Testis (tissue), 3 donors: ENCODE measurements around the gene QSOX2. TPM values are rescaled to one million over a fixed set of nuclear protein-coding genes. Genes with fewer than 3 reads are reported as not detected.

Experiments used
- DNase-seq: peaks from one replicate; pipeline ENCODE4 v3.0.0-alpha.2; 2019
- H3K27ac ChIP-seq, 2 donors: fragments of 200-600 bp; sonication (generic); one replicate each; pipeline ENCODE4 v1.5.1; 2019
- H3K27me3 ChIP-seq: fragments of 200-600 bp; sonication (generic); one replicate; pipeline ENCODE4 v1.5.1; 2019
- H3K36me3 ChIP-seq: fragments of 200-600 bp; sonication (generic); one replicate; pipeline ENCODE4 v1.5.1; 2017; ENCODE audit warnings: low read depth; ENCODE audit errors: missing control alignments
- H3K4me1 ChIP-seq: fragments of 200-600 bp; sonication (generic); one replicate; pipeline ENCODE4 v1.5.1; 2019
- H3K4me3 ChIP-seq, 2 donors: fragments of 200-600 bp; sonication (generic); one replicate each; pipeline ENCODE4 v1.5.1; 2017 to 2019
- H3K9me3 ChIP-seq: fragments of 200-600 bp; sonication (generic); one replicate; pipeline ENCODE4 v1.5.1; 2017
- CTCF ChIP-seq, 3 experiments: fragments of 450-650 bp in 2 of 3; fragments of 200-600 bp in 1 of 3; sonication (generic) in 1 of 3; IDR thresholded peaks; one replicate each; pipeline ENCODE4 v1.5.1; 2016 to 2019; ENCODE audit warnings: antibody characterized with exemption in 3 of 3, mild to moderate bottlenecking in 2 of 3, moderate library complexity in 1 of 3
- POLR2A ChIP-seq: fragments of 450-650 bp; IDR thresholded peaks from one replicate; pipeline ENCODE4 v1.6.1; 2017; ENCODE audit warnings: antibody characterized with exemption, mild to moderate bottlenecking, moderate library complexity
- WGBS, 2 donors: methylation state at CpG; one replicate each; pipeline ENCODE4 v1.1.5; 2018; 5-methylcytosine and 5-hydroxymethylcytosine counted together
- intact Hi-C: fragments of 100-400 bp; cut with DNase I; formaldehyde crosslinking; loops from one replicate; pipeline ENCODE4 v1.15.1; 2023; ENCODE audit warnings: low total_unique reads
- polyA plus RNA-seq: library from polyadenylated mRNA; stranded (reverse); fragments of 350-450 nt; fragmentation: Illumina TruSeq; extraction: RNeasy Lipid Tissue Mini Kit (QIAGEN cat#74804); gene quantifications from one replicate; pipeline ENCODE4 v1.2.3, GENCODE V29; 2014; ENCODE audit warnings: low read depth, low replicate concordance; ENCODE audit not compliant: insufficient read depth
- total RNA-seq, 2 donors: library from RNA; depleted of rRNA; stranded (reverse); fragments of >200 nt; gene quantifications; one replicate each; pipeline ENCODE4 v1.2.3, GENCODE V29; 2016

Gene QSOX2
- total and polyA plus RNA-seq, 3 donors from 2014 or later, result 22.1 to 23.3 (median 22.6) TPM

- Histone ChIP-seq H3K36me3 (no peaks in the 10 kb centered on the region), H3K4me1 (peaks cover 4% of the 10 kb centered on the region), H3K27me3 (no peaks in the 10 kb centered on the region), H3K4me3 (no peak overlapping the region), H3K9me3 (no peaks in the 10 kb centered on the region), H3K27ac (no peak overlapping the region)
- TF ChIP-seq POLR2A (no peak), CTCF (IDR thresholded peaks at IDR 0.05) (no peak)
- intact Hi-C loops, result no loop called here
- WGBS, 2 donors, result 84 to 100% methylated on average over 1 of the region's 1 CpG
- DNase-seq, result no peak
Observed at GRCh38 chr9:136278894-136279293, 33.3 kb upstream of the QSOX2 start.

GRCh38 chr9:136278221-136278620 lies 32.6 kb upstream of the QSOX2 start:
- no peaks in the 10 kb centered on the region for H3K9me3 ChIP-seq
- intact Hi-C loops, result no loop called here
- H3K36me3 ChIP-seq, result no peaks in the 10 kb centered on the region
- WGBS, 2 donors, result 94 to 100% methylated on average over 1 to 9 of the region's 9 CpGs
- H3K4me3 ChIP-seq, result no peak overlapping the region
- no peaks in the 10 kb centered on the region for H3K27me3 ChIP-seq
- H3K4me1 ChIP-seq, result no peaks in the 10 kb centered on the region
- no peak for DNase-seq
- no peak overlapping the region for H3K27ac ChIP-seq
- TF ChIP-seq POLR2A, result no peak
- TF ChIP-seq CTCF (IDR thresholded peaks at IDR 0.05), result no peak

- TF ChIP-seq POLR2A (no peak), CTCF (IDR thresholded peaks at IDR 0.05) (no peak)
- no peaks in the 10 kb centered on the region for H3K36me3 ChIP-seq
- H3K4me1 ChIP-seq, result no peaks in the 10 kb centered on the region
- intact Hi-C loops, result no loop called here
- DNase-seq, result no peak
- H3K9me3 ChIP-seq, result no peaks in the 10 kb centered on the region
- WGBS, 2 donors, result 84 to 92% methylated on average over 9 to 14 of the region's 14 CpGs
- no peak overlapping the region for H3K27ac ChIP-seq
- no peaks in the 10 kb centered on the region for H3K27me3 ChIP-seq
- H3K4me3 ChIP-seq, result no peak overlapping the region
Observed at GRCh38 chr9:136277746-136278145, 32.1 kb upstream of the QSOX2 start.

- Histone ChIP-seq H3K36me3 (no peaks in the 10 kb centered on the region), H3K27me3 (no peaks in the 10 kb centered on the region), H3K4me3 (no peak overlapping the region), H3K9me3 (no peaks in the 10 kb centered on the region), H3K27ac (no peak overlapping the region), H3K4me1 (no peaks in the 10 kb centered on the region)
- DNase-seq, result no peak
- intact Hi-C loops, result no loop called here
- no peak for TF ChIP-seq POLR2A
- no peak for TF ChIP-seq CTCF (IDR thresholded peaks at IDR 0.05)
- 79 to 100% methylated on average over 1 to 11 of the region's 11 CpGs for WGBS, 2 donors
Observed at GRCh38 chr9:136276716-136277115, 31.1 kb upstream of the QSOX2 start.

- H3K9me3 ChIP-seq, result no peaks in the 10 kb centered on the region
- no peak for DNase-seq
- TF ChIP-seq CTCF (IDR thresholded peaks at IDR 0.05) (no peak), POLR2A (no peak)
- 66 to 68% methylated on average over 15 to 21 of the region's 21 CpGs for WGBS, 2 donors
- H3K4me1 ChIP-seq, result no peaks in the 10 kb centered on the region
- no peaks in the 10 kb centered on the region for H3K36me3 ChIP-seq
- no peak overlapping the region for H3K4me3 ChIP-seq
- H3K27me3 ChIP-seq, result no peaks in the 10 kb centered on the region
- intact Hi-C loops, result no loop called here
- no peak overlapping the region for H3K27ac ChIP-seq
Observed at GRCh38 chr9:136275655-136276429, 30.2 kb upstream of the QSOX2 start.
